Prostate gland (tissue), 2 donors: ENCODE measurements around the gene GAS6.

Experiments
- CTCF ChIP-seq, 4 experiments: fragments of 200-600 bp in 2 of 4; fragments of 450-650 bp in 2 of 4; sonication (generic) in 2 of 4; IDR thresholded peaks; 1 replicate in 3 of 4; 2 replicates in 1 of 4; pipeline ENCODE4 v1.5.1; 2016 to 2019; ENCODE audit warnings: antibody characterized with exemption in 4 of 4, mild to moderate bottlenecking in 2 of 4, moderate library complexity in 2 of 4
- POLR2A ChIP-seq: fragments of 450-650 bp; IDR thresholded peaks from one replicate; pipeline ENCODE4 v1.6.1; 2016; ENCODE audit warnings: antibody characterized with exemption, mild to moderate bottlenecking
- POLR2AphosphoS5 ChIP-seq: sonication (generic); formaldehyde crosslinking; IDR thresholded peaks from one replicate; pipeline ENCODE4 v1.6.1; 2017; ENCODE audit warnings: antibody characterized with exemption

GRCh38 chr13:113832631-113833030 is 31.2 kb downstream of the GAS6 start:
- TF ChIP-seq CTCF (IDR thresholded peaks at IDR 0.05) (no peak), POLR2A (no peak), POLR2AphosphoS5 (no peak)
